Parathyroid adenoma (tissue), 2 donors: Measurements from ENCODE around the gene SOWAHB.

Source experiments
- H2AFZ ChIP-seq: fragments of 300-600 bp; sonication (generic); one replicate; pipeline ENCODE4 v1.7.0; 2017; ENCODE audit warnings: antibody characterized with exemption, mild to moderate bottlenecking
- H3K27ac ChIP-seq: fragments of 300-600 bp; sonication (generic); one replicate; pipeline ENCODE4 v1.7.0; 2017
- H3K27me3 ChIP-seq: fragments of 300-600 bp; sonication (generic); one replicate; pipeline ENCODE4 v1.7.0; 2017; ENCODE audit warnings: low read length; ENCODE audit not compliant: control insufficient read depth, insufficient read depth
- H3K36me3 ChIP-seq: fragments of 300-600 bp; sonication (generic); one replicate; pipeline ENCODE4 v1.7.0; 2017; ENCODE audit warnings: low read length; ENCODE audit not compliant: control insufficient read depth, insufficient read depth
- H3K4me1 ChIP-seq: fragments of 300-600 bp; sonication (generic); one replicate; pipeline ENCODE4 v1.7.0; 2017; ENCODE audit warnings: control low read depth
- H3K4me2 ChIP-seq: fragments of 300-600 bp; sonication (generic); one replicate; pipeline ENCODE4 v1.7.0; 2017; ENCODE audit warnings: low read length
- H3K4me3 ChIP-seq: fragments of 300-600 bp; sonication (generic); one replicate; pipeline ENCODE4 v1.7.0; 2017; ENCODE audit warnings: low read depth, low read length
- H3K79me2 ChIP-seq: fragments of 300-600 bp; sonication (generic); one replicate; pipeline ENCODE4 v1.7.0; 2017; ENCODE audit warnings: control low read depth
- H3K9ac ChIP-seq: fragments of 300-600 bp; sonication (generic); one replicate; pipeline ENCODE4 v1.7.0; 2017; ENCODE audit warnings: mild to moderate bottlenecking
- H3K9me3 ChIP-seq: fragments of 300-600 bp; sonication (generic); one replicate; pipeline ENCODE4 v1.7.0; 2017; ENCODE audit warnings: low read length; ENCODE audit not compliant: control insufficient read depth
- CTCF ChIP-seq: fragments of 300-600 bp; sonication (generic); IDR thresholded peaks from one replicate; pipeline ENCODE4 v1.7.0; 2017; ENCODE audit warnings: antibody characterized with exemption, mild to moderate bottlenecking
- donor health status: primary hyperparathyroidism.

Gene SOWAHB

GRCh38 chr4:76892601-76893000 lies 5.3 kb downstream of the SOWAHB start:
- H3K9ac ChIP-seq: no peak overlapping the region
- TF ChIP-seq CTCF: no peak
- H3K4me1 ChIP-seq: no peaks in the 10 kb centered on the region

GRCh38 chr4:76892001-76892400 lies 5.9 kb downstream of the SOWAHB start:
- no peak overlapping the region for H3K27ac ChIP-seq
- H3K4me1 ChIP-seq: no peaks in the 10 kb centered on the region
- H3K27me3 ChIP-seq: no peaks in the 10 kb centered on the region
- TF ChIP-seq CTCF: no peak
- H2AFZ ChIP-seq: no peak overlapping the region
- H3K4me3 ChIP-seq: no peak overlapping the region
- H3K4me2 ChIP-seq: no peak overlapping the region
- H3K79me2 ChIP-seq: no peaks in the 10 kb centered on the region
- H3K9ac ChIP-seq: no peak overlapping the region
- H3K9me3 ChIP-seq: no peaks in the 10 kb centered on the region
- no peaks in the 10 kb centered on the region for H3K36me3 ChIP-seq

More at GRCh38 chr4:76892601-76893000, 5.3 kb downstream of the SOWAHB start:
- no peaks in the 10 kb centered on the region for H3K9me3 ChIP-seq
- H2AFZ ChIP-seq: no peak overlapping the region
- no peaks in the 10 kb centered on the region for H3K79me2 ChIP-seq
- H3K27ac ChIP-seq: no peak overlapping the region
- no peaks in the 10 kb centered on the region for H3K36me3 ChIP-seq
- no peak overlapping the region for H3K4me3 ChIP-seq
- H3K27me3 ChIP-seq: no peaks in the 10 kb centered on the region
- no peak overlapping the region for H3K4me2 ChIP-seq

- H3K79me2 ChIP-seq: no peaks in the 10 kb centered on the region
- H2AFZ ChIP-seq: no peak overlapping the region
- H3K4me2 ChIP-seq: no peak overlapping the region
- H3K27me3 ChIP-seq: no peaks in the 10 kb centered on the region
- no peak overlapping the region for H3K4me3 ChIP-seq
- H3K4me1 ChIP-seq: no peaks in the 10 kb centered on the region
- H3K9ac ChIP-seq: no peak overlapping the region
- no peaks in the 10 kb centered on the region for H3K9me3 ChIP-seq
- H3K36me3 ChIP-seq: no peaks in the 10 kb centered on the region
- no peak overlapping the region for H3K27ac ChIP-seq
- TF ChIP-seq CTCF: no peak
Observed at GRCh38 chr4:76886848-76887441, 11.0 kb downstream of the SOWAHB start.

GRCh38 chr4:76886214-76886613 lies 11.7 kb downstream of the SOWAHB start:
- Histone ChIP-seq H2AFZ (no peak overlapping the region), H3K4me1 (no peaks in the 10 kb centered on the region), H3K4me3 (no peak overlapping the region), H3K36me3 (no peaks in the 10 kb centered on the region), H3K79me2 (no peaks in the 10 kb centered on the region), H3K9me3 (no peaks in the 10 kb centered on the region), H3K27ac (no peak overlapping the region), H3K27me3 (no peaks in the 10 kb centered on the region), H3K4me2 (no peak overlapping the region), H3K9ac (no peak overlapping the region)
- TF ChIP-seq CTCF: no peak

- Histone ChIP-seq H3K27ac (no peak overlapping the region), H3K9ac (no peak overlapping the region), H3K4me3 (no peak overlapping the region), H3K27me3 (no peaks in the 10 kb centered on the region), H3K79me2 (no peaks in the 10 kb centered on the region), H3K4me1 (no peaks in the 10 kb centered on the region), H2AFZ (no peak overlapping the region), H3K4me2 (no peak overlapping the region), H3K36me3 (no peaks in the 10 kb centered on the region), H3K9me3 (no peaks in the 10 kb centered on the region)
- TF ChIP-seq CTCF: no peak
Observed at GRCh38 chr4:76883147-76883546, 14.8 kb downstream of the SOWAHB start.
